ENCODE data around the gene CDO1. TPM values are rescaled to one million over a fixed set of nuclear protein-coding genes. Genes with fewer than 3 reads are reported as not detected.

Gene CDO1
- total and polyA plus RNA-seq, 2 experiments from 2014 or later: 24.5 to 29.2 TPM

- no peak for TF ChIP-seq EZH2 (IDR thresholded peaks at IDR 0.05; ENCODE audit: low read depth, unreplicated experiment)
- no peak for TF ChIP-seq NANOG (IDR thresholded peaks at IDR 0.05; ENCODE audit: borderline replicate concordance)
- TF ChIP-seq JUNB (IDR thresholded peaks at IDR 0.05; ENCODE audit: unreplicated experiment): no peak
- no peak for TF ChIP-seq ZNF114 (CRISPR knock-in tag; IDR thresholded peaks at IDR 0.05)
- no peak for TF ChIP-seq REST (IDR thresholded peaks at IDR 0.05; ENCODE audit: unreplicated experiment)
- TF ChIP-seq ZNF331 (CRISPR knock-in tag; IDR thresholded peaks at IDR 0.05; ENCODE audit: low read depth): no peak
- TF ChIP-seq POLR2AphosphoS5 (IDR thresholded peaks at IDR 0.05; ENCODE audit: low read depth): no peak
- no peak for TF ChIP-seq CREB1 (CRISPR knock-in tag; IDR thresholded peaks at IDR 0.05; ENCODE audit: low read depth)
- no peak for TF ChIP-seq EZH2phosphoT487 (IDR thresholded peaks at IDR 0.05; ENCODE audit: unreplicated experiment)
- TF ChIP-seq, protein P1, sequence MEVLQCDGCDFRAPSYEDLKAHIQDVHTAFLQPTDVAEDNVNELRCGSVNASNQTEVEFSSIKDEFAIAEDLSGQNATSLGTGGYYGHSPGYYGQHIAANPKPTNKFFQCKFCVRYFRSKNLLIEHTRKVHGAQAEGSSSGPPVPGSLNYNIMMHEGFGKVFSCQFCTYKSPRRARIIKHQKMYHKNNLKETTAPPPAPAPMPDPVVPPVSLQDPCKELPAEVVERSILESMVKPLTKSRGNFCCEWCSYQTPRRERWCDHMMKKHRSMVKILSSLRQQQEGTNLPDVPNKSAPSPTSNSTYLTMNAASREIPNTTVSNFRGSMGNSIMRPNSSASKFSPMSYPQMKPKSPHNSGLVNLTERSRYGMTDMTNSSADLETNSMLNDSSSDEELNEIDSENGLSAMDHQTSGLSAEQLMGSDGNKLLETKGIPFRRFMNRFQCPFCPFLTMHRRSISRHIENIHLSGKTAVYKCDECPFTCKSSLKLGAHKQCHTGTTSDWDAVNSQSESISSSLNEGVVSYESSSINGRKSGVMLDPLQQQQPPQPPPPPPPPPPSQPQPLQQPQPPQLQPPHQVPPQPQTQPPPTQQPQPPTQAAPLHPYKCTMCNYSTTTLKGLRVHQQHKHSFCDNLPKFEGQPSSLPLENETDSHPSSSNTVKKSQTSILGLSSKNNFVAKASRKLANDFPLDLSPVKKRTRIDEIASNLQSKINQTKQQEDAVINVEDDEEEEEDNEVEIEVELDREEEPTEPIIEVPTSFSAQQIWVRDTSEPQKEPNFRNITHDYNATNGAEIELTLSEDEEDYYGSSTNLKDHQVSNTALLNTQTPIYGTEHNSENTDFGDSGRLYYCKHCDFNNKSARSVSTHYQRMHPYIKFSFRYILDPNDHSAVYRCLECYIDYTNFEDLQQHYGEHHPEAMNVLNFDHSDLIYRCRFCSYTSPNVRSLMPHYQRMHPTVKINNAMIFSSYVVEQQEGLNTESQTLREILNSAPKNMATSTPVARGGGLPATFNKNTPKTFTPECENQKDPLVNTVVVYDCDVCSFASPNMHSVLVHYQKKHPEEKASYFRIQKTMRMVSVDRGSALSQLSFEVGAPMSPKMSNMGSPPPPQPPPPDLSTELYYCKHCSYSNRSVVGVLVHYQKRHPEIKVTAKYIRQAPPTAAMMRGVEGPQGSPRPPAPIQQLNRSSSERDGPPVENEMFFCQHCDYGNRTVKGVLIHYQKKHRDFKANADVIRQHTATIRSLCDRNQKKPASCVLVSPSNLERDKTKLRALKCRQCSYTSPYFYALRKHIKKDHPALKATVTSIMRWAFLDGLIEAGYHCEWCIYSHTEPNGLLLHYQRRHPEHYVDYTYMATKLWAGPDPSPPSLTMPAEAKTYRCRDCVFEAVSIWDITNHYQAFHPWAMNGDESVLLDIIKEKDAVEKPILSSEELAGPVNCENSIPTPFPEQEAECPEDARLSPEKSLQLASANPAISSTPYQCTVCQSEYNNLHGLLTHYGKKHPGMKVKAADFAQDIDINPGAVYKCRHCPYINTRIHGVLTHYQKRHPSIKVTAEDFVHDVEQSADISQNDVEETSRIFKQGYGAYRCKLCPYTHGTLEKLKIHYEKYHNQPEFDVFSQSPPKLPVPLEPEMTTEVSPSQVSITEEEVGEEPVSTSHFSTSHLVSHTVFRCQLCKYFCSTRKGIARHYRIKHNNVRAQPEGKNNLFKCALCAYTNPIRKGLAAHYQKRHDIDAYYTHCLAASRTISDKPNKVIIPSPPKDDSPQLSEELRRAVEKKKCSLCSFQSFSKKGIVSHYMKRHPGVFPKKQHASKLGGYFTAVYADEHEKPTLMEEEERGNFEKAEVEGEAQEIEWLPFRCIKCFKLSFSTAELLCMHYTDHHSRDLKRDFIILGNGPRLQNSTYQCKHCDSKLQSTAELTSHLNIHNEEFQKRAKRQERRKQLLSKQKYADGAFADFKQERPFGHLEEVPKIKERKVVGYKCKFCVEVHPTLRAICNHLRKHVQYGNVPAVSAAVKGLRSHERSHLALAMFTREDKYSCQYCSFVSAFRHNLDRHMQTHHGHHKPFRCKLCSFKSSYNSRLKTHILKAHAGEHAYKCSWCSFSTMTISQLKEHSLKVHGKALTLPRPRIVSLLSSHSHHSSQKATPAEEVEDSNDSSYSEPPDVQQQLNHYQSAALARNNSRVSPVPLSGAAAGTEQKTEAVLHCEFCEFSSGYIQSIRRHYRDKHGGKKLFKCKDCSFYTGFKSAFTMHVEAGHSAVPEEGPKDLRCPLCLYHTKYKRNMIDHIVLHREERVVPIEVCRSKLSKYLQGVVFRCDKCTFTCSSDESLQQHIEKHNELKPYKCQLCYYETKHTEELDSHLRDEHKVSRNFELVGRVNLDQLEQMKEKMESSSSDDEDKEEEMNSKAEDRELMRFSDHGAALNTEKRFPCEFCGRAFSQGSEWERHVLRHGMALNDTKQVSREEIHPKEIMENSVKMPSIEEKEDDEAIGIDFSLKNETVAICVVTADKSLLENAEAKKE (CRISPR knock-in tag; IDR thresholded peaks at IDR 0.05): no peak
- TF ChIP-seq, protein P2, sequence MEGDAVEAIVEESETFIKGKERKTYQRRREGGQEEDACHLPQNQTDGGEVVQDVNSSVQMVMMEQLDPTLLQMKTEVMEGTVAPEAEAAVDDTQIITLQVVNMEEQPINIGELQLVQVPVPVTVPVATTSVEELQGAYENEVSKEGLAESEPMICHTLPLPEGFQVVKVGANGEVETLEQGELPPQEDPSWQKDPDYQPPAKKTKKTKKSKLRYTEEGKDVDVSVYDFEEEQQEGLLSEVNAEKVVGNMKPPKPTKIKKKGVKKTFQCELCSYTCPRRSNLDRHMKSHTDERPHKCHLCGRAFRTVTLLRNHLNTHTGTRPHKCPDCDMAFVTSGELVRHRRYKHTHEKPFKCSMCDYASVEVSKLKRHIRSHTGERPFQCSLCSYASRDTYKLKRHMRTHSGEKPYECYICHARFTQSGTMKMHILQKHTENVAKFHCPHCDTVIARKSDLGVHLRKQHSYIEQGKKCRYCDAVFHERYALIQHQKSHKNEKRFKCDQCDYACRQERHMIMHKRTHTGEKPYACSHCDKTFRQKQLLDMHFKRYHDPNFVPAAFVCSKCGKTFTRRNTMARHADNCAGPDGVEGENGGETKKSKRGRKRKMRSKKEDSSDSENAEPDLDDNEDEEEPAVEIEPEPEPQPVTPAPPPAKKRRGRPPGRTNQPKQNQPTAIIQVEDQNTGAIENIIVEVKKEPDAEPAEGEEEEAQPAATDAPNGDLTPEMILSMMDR (conservative IDR thresholded peaks at IDR 0.05; ENCODE audit: low read depth in 2 of 2): no peak
- TF ChIP-seq, protein P3, sequence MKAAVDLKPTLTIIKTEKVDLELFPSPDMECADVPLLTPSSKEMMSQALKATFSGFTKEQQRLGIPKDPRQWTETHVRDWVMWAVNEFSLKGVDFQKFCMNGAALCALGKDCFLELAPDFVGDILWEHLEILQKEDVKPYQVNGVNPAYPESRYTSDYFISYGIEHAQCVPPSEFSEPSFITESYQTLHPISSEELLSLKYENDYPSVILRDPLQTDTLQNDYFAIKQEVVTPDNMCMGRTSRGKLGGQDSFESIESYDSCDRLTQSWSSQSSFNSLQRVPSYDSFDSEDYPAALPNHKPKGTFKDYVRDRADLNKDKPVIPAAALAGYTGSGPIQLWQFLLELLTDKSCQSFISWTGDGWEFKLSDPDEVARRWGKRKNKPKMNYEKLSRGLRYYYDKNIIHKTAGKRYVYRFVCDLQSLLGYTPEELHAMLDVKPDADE (IDR thresholded peaks at IDR 0.05): no peak
- no peak for TF ChIP-seq STAT1 (IDR thresholded peaks at IDR 0.05; ENCODE audit: unreplicated experiment)
- no peak overlapping the region for H3K4me2 ChIP-seq
- peaks cover 20% of the 10 kb centered on the region for H3K27me3 Mint-ChIP-seq (ENCODE audit: insufficient read depth, low read depth, poor library complexity)
These were observed 5.1 kb downstream of the CDO1 start for GRCh38 chr5:115811406-115811805.

More at GRCh38 chr5:115811406-115811805, 5.1 kb downstream of the CDO1 start:
- Mint-ChIP-seq H3K9me3 (no peaks in the 10 kb centered on the region), H3K36me3 (ENCODE audit: low read depth) (peaks cover 20% of the 10 kb centered on the region), H3K27ac (no peak overlapping the region), H3K4me3 (no peak overlapping the region), H3K4me1 (peaks cover 33% of the 10 kb centered on the region)
- Histone ChIP-seq H3K27me3 (ENCODE audit: insufficient read depth) (peaks cover 22% of the 10 kb centered on the region), H3K4me3 (no peak overlapping the region), H4K20me1 (replicated peaks; ENCODE audit: insufficient read depth) (0 out of 2 replicates have a peak, but pooled peaks cover 3% of the 10 kb centered on the region), H3K79me2 (replicated peaks; ENCODE audit: insufficient read depth) (peaks cover 9% of the 10 kb centered on the region; the same call in 1 of the 2 replicates), H3K27ac (ENCODE audit: low read depth) (no peak overlapping the region), H3K36me3 (ENCODE audit: insufficient read depth) (0 out of 2 replicates have a peak, but pooled peaks cover 5% of the 10 kb centered on the region), H2AFZ (no peak overlapping the region), H3F3A (replicated peaks; ENCODE audit: low read depth) (no peaks in the 10 kb centered on the region), H3K4me1 (ENCODE audit: insufficient read depth) (peaks cover 29% of the 10 kb centered on the region), H3K9me2 (ENCODE audit: insufficient read depth) (no peaks in the 10 kb centered on the region)
- no peak for ATAC-seq
- DNase-seq (ENCODE audit: low spot score): no peak

Data from GM23338 (cell line).